Common myeloid progenitor, CD34-positive (primary cell): Measurements from ENCODE around the gene ANKRD63.

Experiments used
- CTCF ChIA-PET: fragments of 350-600 bp; sonication (Branson Sonifier 250); formaldehyde crosslinking; loops from one replicate; lab custom pipeline; 2021; ENCODE audit warnings: antibody characterized with exemption; lab: Charles Lee
- POLR2A ChIA-PET: fragments of 350-600 bp; sonication (Branson Sonifier 250); formaldehyde crosslinking; loops from one replicate; lab custom pipeline; 2021; ENCODE audit warnings: antibody characterized with exemption; lab: Charles Lee
- DNase-seq, 3 donors: peaks; one replicate each; pipeline versions ENCODE4 v3.0.0 to v3.0.0-alpha.2; 2013
- H3K27ac ChIP-seq, 2 experiments: 1 replicate in 1 of 2; 2 replicates in 1 of 2; pipeline ENCODE4 v1.7.0; 2013; ENCODE audit warnings: inconsistent platforms in 2 of 2, low read length in 2 of 2, mild to moderate bottlenecking in 2 of 2, low read depth in 1 of 2, moderate library complexity in 1 of 2; ENCODE audit not compliant: severe bottlenecking in 2 of 2, insufficient read depth in 1 of 2, poor library complexity in 1 of 2
- H3K27me3 ChIP-seq, 5 experiments: replicated peaks in 2 of 5; 1 replicate in 3 of 5; 2 replicates in 2 of 5; pipeline versions ENCODE4 v1.6.1 to v1.7.0; 2013; ENCODE audit warnings: low read length in 4 of 5, mild to moderate bottlenecking in 2 of 5, moderate library complexity in 2 of 5, inconsistent platforms in 1 of 5; ENCODE audit not compliant: insufficient read depth in 5 of 5, control insufficient read depth in 4 of 5
- H3K36me3 ChIP-seq, 4 experiments: 1 replicate in 2 of 4; 2 replicates in 2 of 4; pipeline versions ENCODE4 v1.6.1 to v1.7.0; 2013; ENCODE audit warnings: low read length in 3 of 4, control low read depth in 1 of 4, mild to moderate bottlenecking in 1 of 4; ENCODE audit not compliant: control insufficient read depth in 4 of 4, insufficient read depth in 4 of 4
- H3K4me1 ChIP-seq, 4 experiments: 1 replicate in 3 of 4; 2 replicates in 1 of 4; pipeline versions ENCODE4 v1.6.1 to v1.7.1; 2013; ENCODE audit warnings: low read length in 3 of 4, mild to moderate bottlenecking in 3 of 4, control low read depth in 1 of 4, inconsistent platforms in 1 of 4, moderate library complexity in 1 of 4; ENCODE audit not compliant: control insufficient read depth in 4 of 4, insufficient read depth in 4 of 4; ENCODE audit errors: control extremely low read depth in 1 of 4
- H3K4me3 ChIP-seq, 7 experiments: 1 replicate in 4 of 7; 2 replicates in 3 of 7; pipeline versions ENCODE4 v1.5.1 to v1.7.0; 2013; ENCODE audit warnings: mild to moderate bottlenecking in 7 of 7, low read length in 6 of 7, moderate library complexity in 6 of 7, inconsistent platforms in 2 of 7, low read depth in 2 of 7, control low read depth in 1 of 7; ENCODE audit not compliant: insufficient read depth in 4 of 7, control insufficient read depth in 1 of 7; ENCODE audit errors: extremely low read depth in 1 of 7
- H3K9me3 ChIP-seq, 5 experiments: 1 replicate in 4 of 5; 2 replicates in 1 of 5; pipeline versions ENCODE4 v1.6.1 to v1.7.1; 2013; ENCODE audit warnings: low read length in 4 of 5, mild to moderate bottlenecking in 2 of 5, inconsistent platforms in 1 of 5, low read depth in 1 of 5, moderate library complexity in 1 of 5; ENCODE audit not compliant: control insufficient read depth in 4 of 5, insufficient read depth in 2 of 5; ENCODE audit errors: control extremely low read depth in 1 of 5
- WGBS: methylation state at CpG from one replicate; pipeline ENCODE4 v1.1.5; 2013; ENCODE audit not compliant: insufficient coverage; 5-methylcytosine and 5-hydroxymethylcytosine counted together

Gene ANKRD63

DNA sequence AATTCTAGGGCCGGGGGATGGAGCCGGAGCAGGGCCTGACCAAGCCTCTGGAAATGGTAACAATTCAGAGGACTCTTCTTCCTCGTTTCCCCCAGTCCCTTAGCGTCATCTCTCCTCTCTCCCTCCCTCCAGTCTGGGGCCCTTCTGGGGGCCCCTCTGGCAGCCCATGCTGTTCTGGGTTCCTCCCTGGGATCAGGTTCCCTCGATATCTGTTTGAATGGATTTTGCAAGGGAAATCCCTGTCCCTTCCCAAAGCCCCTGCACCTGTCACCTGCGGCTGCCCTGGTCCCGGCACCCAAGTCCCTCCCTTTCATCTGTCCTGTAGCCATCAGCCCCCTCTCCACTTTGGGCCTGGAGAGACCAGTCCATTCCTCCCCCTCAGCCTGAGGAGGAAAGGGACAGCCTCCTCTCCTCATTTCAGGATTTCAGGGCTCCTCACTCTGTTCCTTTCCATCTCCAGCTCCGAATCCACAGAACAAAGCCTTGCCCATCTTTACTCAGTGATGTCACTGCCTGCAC lies 26.5 kb upstream of the ANKRD63 start:
- ChIA-PET CTCF (interaction anchor here (1.1 to 24.3 kb wide), 13 partner anchors 10 to 266 kb away, joined by 3 to 1099 read pairs (median 5); partner anchors contain the start of genes ANKRD63, CCDC9B and INAFM2), POLR2A (interaction anchor here (0.9 to 2.8 kb wide), 6 partner anchors 17 to 41 kb away, joined by 3 to 11 read pairs (median 4); partner anchors contain the start of gene ANKRD63)
- Histone ChIP-seq H3K27ac (peak overlapping the region in 1 of 2 experiments; percentile 37), H3K27me3 (no peaks in the 10 kb centered on the region), H3K36me3 (peaks cover 0 to 6% (median 1%) of the 10 kb centered on the region in 4 experiments), H3K9me3 (no peaks in the 10 kb centered on the region), H3K4me3 (peak overlapping the region in 5 of 7 experiments; percentile 11 to 87 (median 68)), H3K4me1 (peaks cover 8 to 70% (median 65%) of the 10 kb centered on the region in 4 experiments)
- no peak for DNase-seq
- WGBS: 36% methylated on average over 8 of the region's 8 CpGs

DNA sequence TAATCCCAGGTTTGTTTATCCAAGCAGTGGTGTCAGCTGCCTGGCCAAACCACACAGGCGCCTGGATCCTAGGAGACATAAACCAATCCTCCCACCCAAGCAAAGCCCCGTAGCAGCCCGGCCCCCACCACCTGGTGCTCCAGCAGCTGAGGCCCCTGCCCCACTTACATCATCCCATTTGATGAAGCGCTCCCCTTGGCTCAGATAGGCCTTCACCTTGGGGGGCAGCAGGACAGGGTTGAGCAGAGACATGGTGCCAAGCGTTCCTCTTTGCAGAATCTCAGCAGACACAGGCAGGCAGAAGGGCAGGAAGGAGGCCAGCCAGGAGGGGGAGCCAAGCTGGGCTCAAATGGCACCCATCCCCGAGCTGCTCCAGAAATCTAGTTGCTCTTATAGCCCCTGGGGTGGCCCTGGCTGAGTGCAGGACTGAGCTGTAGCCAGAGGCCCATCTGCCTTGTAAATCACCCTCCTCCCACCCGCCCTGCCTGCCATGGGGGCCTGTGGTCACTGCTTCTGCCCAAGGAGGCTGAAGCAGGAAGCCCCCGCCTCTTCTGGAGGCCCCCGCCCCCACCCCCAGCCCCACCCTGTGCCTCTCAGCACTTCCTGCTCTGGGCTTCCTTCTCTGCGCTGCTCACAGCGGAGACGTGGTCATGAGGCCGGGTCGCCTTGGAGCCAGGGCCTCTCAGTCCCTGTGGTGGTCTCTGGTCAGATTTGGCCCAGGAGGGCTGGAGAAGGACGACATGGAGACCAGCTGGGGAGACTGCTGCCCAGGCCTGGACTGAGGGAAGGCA lies 24.8 kb upstream of the ANKRD63 start, which contains the start of gene PLCB2:
PLCB2 (minus strand) TSS at position 515 of the 791 bp plus-strand sequence; CDS start at position 252, 263 bp downstream.
- H3K4me3 ChIP-seq: peak within 1 kb of the TSS; percentile 53 to 92 (median 82)
- peaks cover 9 to 23% (median 13%) of the 10 kb centered on the region in 4 experiments for H3K36me3 ChIP-seq
- H3K4me1 ChIP-seq: peaks cover 4 to 64% (median 50%) of the 10 kb centered on the region in 4 experiments
- no peaks in the 10 kb centered on the region for H3K27me3 ChIP-seq
- ChIA-PET POLR2A (interaction anchor here (0.6 to 2.8 kb wide), 7 partner anchors 16 to 867 kb away, joined by 3 to 11 read pairs (median 4); partner anchors contain the start of gene ANKRD63), CTCF (interaction anchor here (0.5 to 24.3 kb wide), 11 partner anchors 12 to 169 kb away, joined by 3 to 1099 read pairs (median 5); partner anchors contain the start of genes ANKRD63, CCDC9B and INAFM2)
- 0% methylated on average over 5 of the region's 15 CpGs for WGBS
- peak within 1 kb of the TSS; percentile 56 to 81 for H3K27ac ChIP-seq
- DNase-seq: peak; percentile 77 to 87 (median 83)
- no peaks in the 10 kb centered on the region for H3K9me3 ChIP-seq

GRCh38 chr15:40306908-40307307 lies 24.0 kb upstream of the ANKRD63 start:
- no peak for DNase-seq
- no peaks in the 10 kb centered on the region for H3K27me3 ChIP-seq
- no peaks in the 10 kb centered on the region for H3K9me3 ChIP-seq
- POLR2A ChIA-PET: interaction anchor here (0.6 to 0.7 kb wide), 2 partner anchors 25 to 866 kb away, joined by 3 read pairs; no protein-coding TSS in a partner anchor
- peaks cover 4 to 71% (median 54%) of the 10 kb centered on the region in 4 experiments for H3K4me1 ChIP-seq
- CTCF ChIA-PET: interaction anchor here (1.0 to 24.3 kb wide), 8 partner anchors 12 to 116 kb away, joined by 3 to 1099 read pairs (median 98); partner anchors contain the start of genes ANKRD63, CCDC9B and INAFM2
- 0% methylated on average over 5 of the region's 7 CpGs for WGBS
- peaks cover 9 to 30% (median 18%) of the 10 kb centered on the region in 4 experiments for H3K36me3 ChIP-seq
- H3K4me3 ChIP-seq: peak overlapping the region; percentile 53 to 92 (median 82)
- H3K27ac ChIP-seq: peak overlapping the region; percentile 16 to 65

GRCh38 chr15:40306371-40306770 lies 23.5 kb upstream of the ANKRD63 start:
- ChIA-PET CTCF (interaction anchor here (1.0 to 25.2 kb wide), 7 partner anchors 6 to 116 kb away, joined by 4 to 1099 read pairs (median 337); partner anchors contain the start of genes ANKRD63, CCDC9B, INAFM2 and PLCB2), POLR2A (no interaction called here)
- H3K36me3 ChIP-seq: peaks cover 9 to 36% (median 20%) of the 10 kb centered on the region in 4 experiments
- 27% methylated on average over 5 of the region's 5 CpGs for WGBS
- peaks cover 0 to under 1% (median 0%) of the 10 kb centered on the region in 5 experiments for H3K9me3 ChIP-seq
- DNase-seq: no peak
- H3K4me3 ChIP-seq: peak overlapping the region; percentile 53 to 92 (median 82)
- peak overlapping the region; percentile 16 to 65 for H3K27ac ChIP-seq
- H3K27me3 ChIP-seq: no peaks in the 10 kb centered on the region
- peaks cover 4 to 76% (median 59%) of the 10 kb centered on the region in 4 experiments for H3K4me1 ChIP-seq

DNA sequence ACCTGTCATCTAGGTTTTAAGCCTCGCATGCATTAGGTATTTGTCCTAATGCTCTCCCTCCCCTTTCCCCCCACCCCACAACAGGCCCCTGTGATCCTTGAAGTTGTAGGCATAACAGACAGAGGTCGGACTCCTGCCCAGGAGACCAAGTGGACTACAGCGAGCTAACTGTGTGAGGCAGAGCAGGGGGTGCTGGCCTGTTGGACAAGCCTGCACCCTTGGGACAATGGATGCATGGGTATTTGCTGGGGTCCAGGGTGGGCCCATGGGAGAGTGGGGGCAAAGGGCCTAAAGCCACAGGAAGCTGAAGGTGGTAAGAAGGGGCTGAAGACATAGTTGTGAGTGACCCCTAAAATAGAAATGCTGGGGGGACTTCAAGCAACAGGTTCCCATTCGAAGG lies 22.4 kb upstream of the ANKRD63 start:
- ChIA-PET POLR2A (interaction anchor here (0.6 kb wide), 1 partner anchor 262 kb away, joined by 6 read pairs; no protein-coding TSS in a partner anchor), CTCF (interaction anchor here (1.1 to 25.2 kb wide), 8 partner anchors 7 to 119 kb away, joined by 3 to 1099 read pairs (median 10); partner anchors contain the start of genes ANKRD63, CCDC9B, INAFM2 and PLCB2)
- WGBS: 100% methylated on average over 1 of the region's 4 CpGs
- Histone ChIP-seq H3K36me3 (peaks cover 9 to 46% (median 30%) of the 10 kb centered on the region in 4 experiments), H3K9me3 (peaks cover 0 to 9% (median 0%) of the 10 kb centered on the region in 5 experiments), H3K27ac (peak overlapping the region; percentile 22 to 44), H3K4me1 (peaks cover 6 to 83% (median 64%) of the 10 kb centered on the region in 4 experiments), H3K4me3 (peak overlapping the region in 3 of 7 experiments; percentile 86 to 92 (median 87)), H3K27me3 (no peaks in the 10 kb centered on the region)
- DNase-seq: no peak

DNA sequence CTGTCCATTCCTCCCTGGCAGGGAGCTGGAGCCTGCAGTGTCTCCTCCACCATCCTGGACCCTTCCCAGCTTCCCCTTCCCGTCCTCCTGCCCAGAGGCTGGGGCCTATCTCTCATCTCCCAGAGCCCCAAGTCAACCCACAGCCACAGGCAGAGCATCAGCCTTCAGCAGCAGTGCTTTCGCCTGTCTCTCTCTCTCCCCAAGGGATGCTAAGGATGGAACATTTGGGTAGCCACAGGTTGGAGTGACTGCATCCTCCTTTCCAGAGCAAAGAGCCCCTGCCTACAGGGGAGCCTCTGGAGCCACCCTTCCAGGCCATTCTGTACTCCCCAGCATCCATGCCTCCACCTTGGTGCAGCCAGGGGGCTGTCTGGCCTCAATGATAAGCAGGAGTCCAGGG lies 20.7 kb upstream of the ANKRD63 start:
- WGBS: 83% methylated on average over 1 of the region's 2 CpGs
- POLR2A ChIA-PET: no interaction called here
- peaks cover 0 to 9% (median 0%) of the 10 kb centered on the region in 5 experiments for H3K9me3 ChIP-seq
- peaks cover 9 to 54% (median 40%) of the 10 kb centered on the region in 4 experiments for H3K36me3 ChIP-seq
- H3K27ac ChIP-seq: no peak overlapping the region
- no peak overlapping the region for H3K4me3 ChIP-seq
- H3K4me1 ChIP-seq: peaks cover 6 to 66% (median 47%) of the 10 kb centered on the region in 4 experiments
- no peaks in the 10 kb centered on the region for H3K27me3 ChIP-seq
- CTCF ChIA-PET: interaction anchor here (1.4 to 25.2 kb wide), 6 partner anchors 9 to 109 kb away, joined by 3 to 1099 read pairs (median 208); partner anchors contain the start of genes ANKRD63, CCDC9B, INAFM2 and PLCB2
- DNase-seq: no peak
